ENCODE results near the gene TMEM271.

Gene TMEM271

GRCh38 chr4:588351-588849, 12.3 kb upstream of the TMEM271 start:
- Histone ChIP-seq H3K36me3 (ENCODE audit: insufficient read depth, low read length) (no peaks in the 10 kb centered on the region), H3K4me3 (ENCODE audit: low read depth in 1 of 2, low read length in 2 of 2) (no peak overlapping the region), H3K9ac (ENCODE audit: low read length) (no peak overlapping the region), H3K27ac (ENCODE audit: low read depth, low read length) (no peak overlapping the region), H3K4me1 (ENCODE audit: insufficient read depth, low read length) (no peaks in the 10 kb centered on the region), H3K27me3 (ENCODE audit: control insufficient read depth in 1 of 2, insufficient read depth in 2 of 2, low read length in 2 of 2) (peaks cover 0 to 12% of the 10 kb centered on the region in 2 donors), H3K9me3 (ENCODE audit: low read length) (no peaks in the 10 kb centered on the region)

GRCh38 chr4:587671-588350, 11.7 kb upstream of the TMEM271 start:
- H3K4me3 ChIP-seq (ENCODE audit: low read depth in 1 of 2, low read length in 2 of 2): no peak overlapping the region
- peaks cover 0 to 12% of the 10 kb centered on the region in 2 donors for H3K27me3 ChIP-seq (ENCODE audit: control insufficient read depth in 1 of 2, insufficient read depth in 2 of 2, low read length in 2 of 2)
- no peaks in the 10 kb centered on the region for H3K4me1 ChIP-seq (ENCODE audit: insufficient read depth, low read length)
- no peak overlapping the region for H3K9ac ChIP-seq (ENCODE audit: low read length)
- H3K36me3 ChIP-seq (ENCODE audit: insufficient read depth, low read length): no peaks in the 10 kb centered on the region
- no peaks in the 10 kb centered on the region for H3K9me3 ChIP-seq (ENCODE audit: low read length)
- H3K27ac ChIP-seq (ENCODE audit: low read depth, low read length): no peak overlapping the region

GRCh38 chr4:583820-584219, 7.7 kb upstream of the TMEM271 start:
- Histone ChIP-seq H3K9ac (ENCODE audit: low read length) (no peak overlapping the region), H3K27ac (ENCODE audit: low read depth, low read length) (no peak overlapping the region), H3K9me3 (ENCODE audit: low read length) (no peaks in the 10 kb centered on the region), H3K36me3 (ENCODE audit: insufficient read depth, low read length) (no peaks in the 10 kb centered on the region), H3K4me1 (ENCODE audit: insufficient read depth, low read length) (no peaks in the 10 kb centered on the region), H3K4me3 (ENCODE audit: low read depth in 1 of 2, low read length in 2 of 2) (no peak overlapping the region), H3K27me3 (ENCODE audit: control insufficient read depth in 1 of 2, insufficient read depth in 2 of 2, low read length in 2 of 2) (peaks cover 0 to 13% of the 10 kb centered on the region in 2 donors)

GRCh38 chr4:581753-582361, 5.8 kb upstream of the TMEM271 start:
- Histone ChIP-seq H3K9me3 (ENCODE audit: low read length) (no peaks in the 10 kb centered on the region), H3K4me1 (ENCODE audit: insufficient read depth, low read length) (no peaks in the 10 kb centered on the region), H3K36me3 (ENCODE audit: insufficient read depth, low read length) (no peaks in the 10 kb centered on the region), H3K27ac (ENCODE audit: low read depth, low read length) (no peak overlapping the region), H3K4me3 (ENCODE audit: low read depth in 1 of 2, low read length in 2 of 2) (no peak overlapping the region), H3K9ac (ENCODE audit: low read length) (no peak overlapping the region), H3K27me3 (ENCODE audit: control insufficient read depth in 1 of 2, insufficient read depth in 2 of 2, low read length in 2 of 2) (peaks cover 0 to 25% of the 10 kb centered on the region in 2 donors)

GRCh38 chr4:581181-581580, 5.1 kb upstream of the TMEM271 start:
- Histone ChIP-seq H3K27me3 (ENCODE audit: control insufficient read depth in 1 of 2, insufficient read depth in 2 of 2, low read length in 2 of 2) (peaks cover 0 to 29% of the 10 kb centered on the region in 2 donors), H3K4me1 (ENCODE audit: insufficient read depth, low read length) (no peaks in the 10 kb centered on the region), H3K36me3 (ENCODE audit: insufficient read depth, low read length) (no peaks in the 10 kb centered on the region), H3K27ac (ENCODE audit: low read depth, low read length) (no peak overlapping the region), H3K9me3 (ENCODE audit: low read length) (no peaks in the 10 kb centered on the region), H3K4me3 (ENCODE audit: low read depth in 1 of 2, low read length in 2 of 2) (no peak overlapping the region), H3K9ac (ENCODE audit: low read length) (no peak overlapping the region)

- no peaks in the 10 kb centered on the region for H3K4me1 ChIP-seq (ENCODE audit: insufficient read depth, low read length)
- H3K27ac ChIP-seq (ENCODE audit: low read depth, low read length): no peak overlapping the region
- H3K9ac ChIP-seq (ENCODE audit: low read length): no peak overlapping the region
- no peak overlapping the region for H3K4me3 ChIP-seq (ENCODE audit: low read depth in 1 of 2, low read length in 2 of 2)
- no peaks in the 10 kb centered on the region for H3K36me3 ChIP-seq (ENCODE audit: insufficient read depth, low read length)
- peaks cover under 1 to 32% of the 10 kb centered on the region in 2 donors for H3K27me3 ChIP-seq (ENCODE audit: control insufficient read depth in 1 of 2, insufficient read depth in 2 of 2, low read length in 2 of 2)
- no peaks in the 10 kb centered on the region for H3K9me3 ChIP-seq (ENCODE audit: low read length)
Observed at GRCh38 chr4:579543-580175, 3.6 kb upstream of the TMEM271 start.

GRCh38 chr4:578451-579443, 2.7 kb upstream of the TMEM271 start:
- H3K27ac ChIP-seq (ENCODE audit: low read depth, low read length): no peak overlapping the region
- H3K4me1 ChIP-seq (ENCODE audit: insufficient read depth, low read length): no peaks in the 10 kb centered on the region
- H3K27me3 ChIP-seq (ENCODE audit: control insufficient read depth in 1 of 2, insufficient read depth in 2 of 2, low read length in 2 of 2): peaks cover 9 to 41% of the 10 kb centered on the region in 2 donors
- H3K4me3 ChIP-seq (ENCODE audit: low read depth in 1 of 2, low read length in 2 of 2): no peak overlapping the region
- H3K9ac ChIP-seq (ENCODE audit: low read length): no peak overlapping the region
- H3K36me3 ChIP-seq (ENCODE audit: insufficient read depth, low read length): no peaks in the 10 kb centered on the region
- no peaks in the 10 kb centered on the region for H3K9me3 ChIP-seq (ENCODE audit: low read length)

GRCh38 chr4:577499-578450, 1.7 kb upstream of the TMEM271 start:
- no peak overlapping the region for H3K4me3 ChIP-seq (ENCODE audit: low read depth in 1 of 2, low read length in 2 of 2)
- peaks cover 18 to 50% of the 10 kb centered on the region in 2 donors for H3K27me3 ChIP-seq (ENCODE audit: control insufficient read depth in 1 of 2, insufficient read depth in 2 of 2, low read length in 2 of 2)

GRCh38 chr4:576991-577498, 950 bp upstream of the TMEM271 start:
- Histone ChIP-seq H3K9me3 (ENCODE audit: low read length) (no peaks in the 10 kb centered on the region), H3K9ac (ENCODE audit: low read length) (no peak overlapping the region), H3K4me1 (ENCODE audit: insufficient read depth, low read length) (no peaks in the 10 kb centered on the region), H3K36me3 (ENCODE audit: insufficient read depth, low read length) (no peaks in the 10 kb centered on the region), H3K27me3 (ENCODE audit: control insufficient read depth in 1 of 2, insufficient read depth in 2 of 2, low read length in 2 of 2) (peaks cover 18 to 58% of the 10 kb centered on the region in 2 donors), H3K27ac (ENCODE audit: low read depth, low read length) (no peak overlapping the region), H3K4me3 (ENCODE audit: low read depth in 1 of 2, low read length in 2 of 2) (no peak overlapping the region)

More at GRCh38 chr4:577499-578450, 1.7 kb upstream of the TMEM271 start:
- Histone ChIP-seq H3K9me3 (ENCODE audit: low read length) (no peaks in the 10 kb centered on the region), H3K9ac (ENCODE audit: low read length) (no peak overlapping the region), H3K4me1 (ENCODE audit: insufficient read depth, low read length) (no peaks in the 10 kb centered on the region), H3K36me3 (ENCODE audit: insufficient read depth, low read length) (no peaks in the 10 kb centered on the region), H3K27ac (ENCODE audit: low read depth, low read length) (no peak overlapping the region)
